Activated CD4-positive, alpha-beta T cell treated with anti-CD3 and anti-CD28 coated beads, Interleukin-10, Interleukin-2, amounts not matched to agents 100 ng/mL and 50 ng/mL, durations not matched to agents 16 hours and 8 hours (primary cell): ENCODE measurements around the gene CSHL1.
A peak's percentile ranks its signal among the peaks of the same experiment; 100 is the strongest.

Source experiments
- DNase-seq: peaks from one replicate; pipeline ENCODE4 v3.0.0-alpha.2; 2020

The CSHL1 gene

GRCh38 chr17:63911041-63911635, at the start of gene CSHL1:
CSHL1 (minus strand) TSS chr17:63911258; CDS start chr17:63911196, 62 bp downstream.
- no peak for DNase-seq

- DNase-seq = no peak
Measured at GRCh38 chr17:63960430-63960829, 49.4 kb upstream of the CSHL1 start.

- DNase-seq = no peak
Measured at GRCh38 chr17:63960006-63960405, 48.9 kb upstream of the CSHL1 start.

GRCh38 chr17:63956296-63956920, 45.4 kb upstream of the CSHL1 start:
- no peak for DNase-seq

GRCh38 chr17:63955791-63956190, 44.7 kb upstream of the CSHL1 start:
- no peak for DNase-seq

GRCh38 chr17:63955232-63955631, 44.2 kb upstream of the CSHL1 start:
- no peak for DNase-seq

GRCh38 chr17:63954402-63955063, 43.5 kb upstream of the CSHL1 start:
- peak; percentile 28 for DNase-seq

GRCh38 chr17:63950940-63951907, 40.2 kb upstream of the CSHL1 start:
- DNase-seq = peak; percentile 37

- no peak for DNase-seq
Measured at GRCh38 chr17:63949576-63950250, 38.7 kb upstream of the CSHL1 start.

GRCh38 chr17:63948521-63948920, 37.5 kb upstream of the CSHL1 start:
- DNase-seq = no peak

- DNase-seq = no peak
Measured at GRCh38 chr17:63947711-63948330, 36.8 kb upstream of the CSHL1 start.

GRCh38 chr17:63946440-63947363, 35.6 kb upstream of the CSHL1 start:
- peak; percentile 75 for DNase-seq

- no peak for DNase-seq
Measured at GRCh38 chr17:63945784-63946439, 34.9 kb upstream of the CSHL1 start.

- DNase-seq = no peak
Measured at GRCh38 chr17:63944736-63945499, 33.9 kb upstream of the CSHL1 start.

GRCh38 chr17:63943745-63944144, 32.7 kb upstream of the CSHL1 start:
- no peak for DNase-seq

GRCh38 chr17:63942309-63942985, 31.4 kb upstream of the CSHL1 start:
- no peak for DNase-seq

GRCh38 chr17:63941751-63942150, 30.7 kb upstream of the CSHL1 start:
- DNase-seq = no peak

- DNase-seq = no peak
Measured at GRCh38 chr17:63941162-63941561, 30.1 kb upstream of the CSHL1 start.

- DNase-seq = no peak
Measured at GRCh38 chr17:63940584-63940983, 29.5 kb upstream of the CSHL1 start.
